ENCODE results near the gene BRICD5.

The BRICD5 gene

DNA sequence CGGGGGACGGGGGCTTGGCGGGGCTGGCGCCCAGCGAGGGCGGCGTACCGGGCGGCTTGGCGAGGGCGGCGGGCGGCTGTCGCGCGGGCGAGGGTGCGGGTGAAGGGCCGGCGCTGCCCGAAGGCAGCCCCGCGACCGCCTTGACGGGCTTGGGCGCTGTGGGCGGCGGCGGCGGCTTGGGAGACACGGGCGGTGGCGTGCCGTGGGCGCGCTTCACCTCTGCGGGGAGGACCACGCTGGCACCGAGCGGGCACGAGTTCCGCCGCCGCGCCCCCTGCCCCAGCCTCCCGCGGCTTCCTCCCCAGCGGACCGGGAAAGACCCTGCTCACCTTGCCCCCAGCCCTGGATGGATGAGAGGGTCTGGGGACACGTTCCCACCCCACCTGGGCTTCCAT, 31.6 kb downstream of the BRICD5 start:
- no peak for DNase-seq

- no peak for DNase-seq
Observed at GRCh38 chr16:2178321-2179106, 32.1 kb downstream of the BRICD5 start.

DNA sequence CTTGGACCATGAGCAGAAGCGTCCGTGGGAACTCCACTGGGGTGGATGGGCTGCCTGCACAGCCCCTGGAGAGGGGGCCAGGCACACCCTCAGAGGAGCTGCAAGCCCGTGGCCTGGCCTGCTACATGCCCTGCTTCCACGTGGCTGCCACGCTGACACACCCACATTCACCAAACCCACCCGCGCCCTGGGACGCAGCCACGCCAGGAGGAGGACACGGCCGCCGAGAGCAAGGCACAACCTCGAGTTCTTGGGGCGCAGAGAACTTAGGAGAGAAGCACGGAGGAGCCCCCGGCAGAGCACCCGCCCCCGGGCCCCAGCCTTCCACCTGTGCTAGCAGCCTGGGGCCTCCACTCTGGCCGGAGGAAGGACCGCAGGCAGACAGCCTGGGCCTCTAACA, 33.1 kb downstream of the BRICD5 start:
- DNase-seq: no peak

GRCh38 chr16:2177101-2177500, 33.6 kb downstream of the BRICD5 start:
- no peak for DNase-seq

DNA sequence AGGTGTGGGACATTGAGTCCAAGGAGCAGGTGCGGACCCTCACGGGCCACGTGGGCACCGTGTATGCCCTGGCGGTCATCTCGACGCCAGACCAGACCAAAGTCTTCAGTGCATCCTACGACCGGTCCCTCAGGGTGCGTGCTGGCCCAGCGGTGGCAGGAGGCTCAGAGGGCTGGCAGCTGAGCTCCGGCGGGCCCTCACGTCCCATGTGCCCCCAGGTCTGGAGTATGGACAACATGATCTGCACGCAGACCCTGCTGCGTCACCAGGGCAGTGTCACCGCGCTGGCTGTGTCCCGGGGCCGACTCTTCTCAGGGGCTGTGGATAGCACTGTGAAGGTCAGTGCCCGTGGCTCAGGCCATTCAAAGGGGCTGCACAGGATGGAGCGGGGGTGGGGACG, 34.6 kb downstream of the BRICD5 start:
- no peak for DNase-seq

- no peak for DNase-seq
Observed at GRCh38 chr16:2175454-2175853, 35.2 kb downstream of the BRICD5 start.

- no peak for DNase-seq
Observed at GRCh38 chr16:2174396-2175131, 36.1 kb downstream of the BRICD5 start.

DNA sequence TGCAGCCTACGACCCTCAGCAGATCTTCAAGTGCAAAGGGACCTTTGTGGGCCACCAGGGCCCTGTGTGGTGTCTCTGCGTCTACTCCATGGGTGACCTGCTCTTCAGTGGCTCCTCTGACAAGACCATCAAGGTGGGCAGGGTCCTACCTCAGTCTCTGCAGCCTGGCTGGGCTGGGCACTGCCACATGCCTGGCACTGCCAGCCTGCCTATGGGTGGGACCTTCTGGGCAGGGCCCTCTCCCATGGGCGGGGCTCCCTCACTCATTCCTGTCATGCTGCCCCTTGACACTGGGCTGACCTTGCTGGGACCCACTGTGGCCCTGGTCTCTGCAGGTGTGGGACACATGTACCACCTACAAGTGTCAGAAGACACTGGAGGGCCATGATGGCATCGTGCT, 36.7 kb downstream of the BRICD5 start:
- DNase-seq: no peak

DNA sequence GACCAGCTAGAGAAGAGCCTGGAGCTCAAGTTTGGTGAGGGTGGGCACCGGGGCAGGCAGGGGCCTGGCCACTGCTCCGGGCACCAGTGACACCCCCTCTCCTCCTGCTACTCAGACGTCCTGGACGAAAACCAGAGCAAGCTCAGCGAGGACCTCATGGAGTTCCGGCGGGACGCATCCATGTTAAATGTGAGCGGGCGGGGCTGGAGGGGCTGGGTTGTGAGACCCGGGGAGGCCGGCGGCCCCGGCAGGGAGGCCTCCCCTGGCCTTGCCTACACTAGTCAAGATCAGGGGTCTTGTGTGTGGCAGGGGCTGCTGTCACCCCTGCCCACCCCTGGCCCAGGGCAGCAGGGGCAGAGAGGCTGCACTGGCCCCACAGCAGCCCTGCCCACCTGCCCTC, 37.3 kb downstream of the BRICD5 start:
- DNase-seq: no peak

DNA sequence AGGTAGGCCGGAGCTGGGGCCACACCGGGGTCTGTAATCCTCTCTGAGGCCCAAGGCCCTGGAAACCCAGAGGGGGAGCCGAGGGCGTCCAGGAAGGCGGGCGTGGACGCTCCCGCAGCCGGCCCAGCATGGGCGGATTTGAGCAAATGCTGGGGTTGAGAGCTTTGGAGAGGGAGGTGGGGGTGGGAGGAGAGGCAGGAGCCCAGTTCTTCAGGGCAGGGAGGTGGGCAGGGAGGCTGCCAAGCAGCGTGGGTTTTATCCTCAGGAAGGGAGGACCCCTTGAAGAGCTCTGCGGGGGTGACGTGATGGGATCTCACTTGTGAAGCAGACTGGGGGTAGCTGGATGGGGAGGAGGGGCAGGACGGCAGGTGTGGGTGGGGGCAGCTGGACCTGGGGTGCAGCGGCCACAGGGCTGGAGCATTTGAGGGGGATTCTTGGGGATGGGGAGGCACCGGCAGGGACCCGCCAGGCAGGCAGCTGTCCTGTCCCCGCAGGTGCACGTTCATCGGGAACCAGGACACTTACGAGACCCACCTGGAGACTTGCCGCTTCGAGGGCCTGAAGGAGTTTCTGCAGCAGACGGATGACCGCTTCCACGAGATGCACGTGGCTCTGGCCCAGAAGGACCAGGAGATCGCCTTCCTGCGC, 37.9 kb downstream of the BRICD5 start:
- DNase-seq: no peak

GRCh38 chr16:2171601-2172178, 39.0 kb downstream of the BRICD5 start:
- no peak for DNase-seq

DNA sequence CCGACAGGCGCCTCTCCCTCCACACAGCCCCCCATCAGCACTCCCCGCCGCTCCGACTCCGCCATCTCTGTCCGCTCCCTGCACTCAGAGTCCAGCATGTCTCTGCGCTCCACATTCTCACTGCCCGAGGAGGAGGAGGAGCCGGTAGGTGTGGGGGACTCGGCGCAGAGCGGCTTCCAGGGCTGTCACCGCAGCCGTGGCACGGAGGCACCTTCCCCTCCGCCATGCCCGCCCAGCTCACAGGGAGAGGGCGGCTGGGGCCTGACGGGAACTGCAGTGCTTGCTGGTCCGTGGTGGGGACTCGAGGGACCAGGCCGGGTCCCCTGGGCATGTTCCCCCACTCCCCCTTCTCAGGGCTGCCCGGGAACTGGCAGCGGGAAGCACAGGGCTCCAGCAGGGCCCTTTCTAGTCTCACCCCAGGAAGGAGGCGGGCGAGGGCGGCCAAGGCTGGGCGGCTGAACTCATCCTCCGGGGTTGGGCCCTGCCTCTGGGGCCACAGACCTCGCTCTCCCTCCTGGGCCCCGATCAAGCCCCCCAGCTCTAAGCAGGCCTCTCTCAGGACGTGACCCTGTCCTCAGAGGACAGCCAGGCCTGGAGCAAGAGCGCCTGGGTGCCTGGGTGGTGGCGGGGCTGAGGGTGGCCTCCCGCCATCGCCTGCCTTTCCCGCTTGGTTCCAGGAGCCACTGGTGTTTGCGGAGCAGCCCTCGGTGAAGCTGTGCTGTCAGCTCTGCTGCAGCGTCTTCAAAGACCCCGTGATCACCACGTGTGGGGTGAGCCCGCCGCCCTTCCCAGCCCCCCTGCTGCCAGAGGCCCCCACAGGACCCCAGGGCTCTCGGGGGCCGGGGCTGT, 39.9 kb downstream of the BRICD5 start:
- DNase-seq: no peak

DNA sequence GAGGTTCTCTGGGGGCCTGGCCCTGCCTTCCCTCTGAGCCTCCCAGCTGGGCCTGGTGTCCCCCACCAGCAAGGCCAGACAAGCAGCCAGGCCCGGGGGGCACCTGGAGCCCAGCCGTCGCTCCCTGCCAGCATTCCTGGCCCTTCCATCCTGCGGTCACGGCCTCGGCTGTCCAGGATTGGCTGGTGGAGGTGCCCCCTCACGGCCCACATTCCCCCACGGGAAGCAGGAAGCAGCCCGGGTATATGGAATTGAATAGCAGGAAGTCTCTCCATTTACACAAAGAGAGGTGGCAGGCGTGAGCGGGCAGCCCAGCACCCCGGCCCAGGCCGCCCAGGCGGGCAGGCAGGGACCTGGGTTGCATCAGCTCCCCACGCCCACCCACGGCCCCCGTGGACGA, 40.6 kb downstream of the BRICD5 start:
- DNase-seq: no peak

DNA sequence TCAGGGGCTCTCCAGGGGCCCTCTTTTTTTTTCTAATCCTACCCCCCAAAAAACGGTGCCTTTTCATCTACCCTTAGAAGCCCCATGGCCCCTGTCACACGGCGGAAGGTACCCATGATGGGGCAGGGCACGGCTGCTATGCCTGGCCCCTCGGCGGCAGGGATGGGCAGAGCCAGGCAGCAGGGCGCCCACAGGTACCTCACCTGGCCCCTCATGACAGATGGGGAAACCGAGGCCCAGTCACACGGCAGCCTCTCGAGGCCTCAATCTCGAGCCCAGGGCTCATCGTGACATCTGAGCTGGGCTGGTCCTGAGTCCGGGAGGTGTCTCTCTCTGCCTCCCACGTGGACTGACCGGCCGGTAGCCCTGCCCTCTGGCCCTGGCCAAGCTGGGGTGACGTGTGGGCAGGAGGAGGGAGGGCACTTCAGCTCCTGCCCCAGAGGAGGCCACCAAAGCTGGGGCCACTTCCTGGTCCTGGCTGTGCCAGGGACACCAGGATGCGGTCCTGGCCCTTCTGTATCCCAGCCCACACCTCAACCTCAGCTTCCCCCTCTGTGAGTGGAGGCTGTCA, 43.5 kb downstream of the BRICD5 start:
- no peak for DNase-seq

- no peak for DNase-seq
Observed at GRCh38 chr16:2166263-2167067, 44.2 kb downstream of the BRICD5 start.

GRCh38 chr16:2165861-2166260, 44.8 kb downstream of the BRICD5 start:
- DNase-seq: no peak

DNA sequence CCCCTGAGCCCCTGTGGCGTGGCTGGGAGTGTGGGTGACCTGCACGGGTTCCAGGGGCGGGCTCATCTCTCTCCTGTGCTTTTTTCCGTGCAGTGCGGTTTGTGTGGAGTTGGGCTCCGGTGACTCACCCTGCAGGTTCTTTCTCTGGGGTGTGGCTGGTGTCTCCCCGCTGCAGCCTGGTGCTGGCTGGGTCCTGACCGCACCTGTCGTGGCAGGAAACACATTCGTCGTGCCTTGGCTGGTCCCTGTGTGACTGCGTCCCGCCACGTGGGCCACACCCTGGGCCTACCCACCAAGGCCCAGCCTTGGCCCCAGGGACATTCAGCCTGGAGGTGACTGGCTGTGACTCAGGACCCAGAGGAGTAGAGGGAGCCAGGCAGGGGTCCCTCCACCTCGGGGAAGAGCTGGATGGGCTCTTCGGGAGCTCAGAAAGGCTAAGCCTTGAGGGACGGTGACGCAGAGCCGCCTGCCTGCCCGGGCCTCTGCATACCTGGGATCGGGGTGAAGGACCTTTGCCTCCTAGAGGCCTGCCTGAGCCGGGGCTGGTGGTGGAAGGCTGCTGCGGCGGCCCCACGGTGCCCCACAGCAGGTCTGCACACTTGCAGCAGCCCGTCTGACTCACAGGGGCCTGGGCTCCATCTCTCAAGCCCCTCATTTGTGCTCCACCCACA, 47.3 kb downstream of the BRICD5 start:
- no peak for DNase-seq

DNA sequence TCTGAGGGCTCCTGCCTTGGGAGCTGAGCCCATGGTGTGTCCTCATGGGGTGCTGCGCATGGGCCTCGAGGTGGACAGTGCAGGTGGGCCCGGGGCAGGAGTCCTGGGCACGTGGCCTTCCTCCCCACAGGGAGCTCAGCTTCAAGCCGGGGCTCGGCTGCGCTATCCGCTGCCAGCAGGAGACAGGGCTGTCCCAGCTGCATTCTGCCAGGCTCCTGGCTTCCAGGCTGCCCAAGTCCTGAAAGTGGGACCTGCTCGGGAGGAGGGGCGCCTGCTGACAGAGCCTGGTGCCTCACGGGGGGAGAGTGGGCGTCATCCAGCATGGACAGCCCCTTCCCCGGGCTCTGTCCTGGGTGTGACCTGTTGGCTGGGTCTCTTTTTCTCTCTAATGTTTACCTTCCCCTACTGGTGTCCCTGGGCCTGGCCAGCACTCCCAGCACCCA, 48.0 kb downstream of the BRICD5 start:
- DNase-seq: no peak

DNA sequence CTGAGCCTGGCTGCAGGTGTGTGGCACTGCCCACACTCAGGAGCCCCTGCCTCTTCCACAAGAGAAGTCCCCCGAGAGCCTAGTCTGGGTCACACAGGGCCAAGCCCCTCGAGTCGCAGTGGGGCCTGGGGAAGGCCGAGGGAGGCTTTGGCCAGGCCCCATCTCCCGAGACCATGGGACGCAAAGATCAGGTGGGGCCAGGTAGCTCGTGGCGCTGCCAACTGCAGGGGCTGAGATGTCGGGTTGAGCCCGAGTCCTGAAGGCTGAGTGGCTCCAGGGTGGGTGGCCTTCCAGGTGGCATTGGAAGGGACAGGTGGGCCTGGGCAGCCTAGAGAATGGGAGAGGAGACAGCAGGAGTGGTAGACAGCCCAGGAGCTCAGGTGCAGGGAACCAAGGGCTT, 48.8 kb downstream of the BRICD5 start:
- no peak for DNase-seq

DNA sequence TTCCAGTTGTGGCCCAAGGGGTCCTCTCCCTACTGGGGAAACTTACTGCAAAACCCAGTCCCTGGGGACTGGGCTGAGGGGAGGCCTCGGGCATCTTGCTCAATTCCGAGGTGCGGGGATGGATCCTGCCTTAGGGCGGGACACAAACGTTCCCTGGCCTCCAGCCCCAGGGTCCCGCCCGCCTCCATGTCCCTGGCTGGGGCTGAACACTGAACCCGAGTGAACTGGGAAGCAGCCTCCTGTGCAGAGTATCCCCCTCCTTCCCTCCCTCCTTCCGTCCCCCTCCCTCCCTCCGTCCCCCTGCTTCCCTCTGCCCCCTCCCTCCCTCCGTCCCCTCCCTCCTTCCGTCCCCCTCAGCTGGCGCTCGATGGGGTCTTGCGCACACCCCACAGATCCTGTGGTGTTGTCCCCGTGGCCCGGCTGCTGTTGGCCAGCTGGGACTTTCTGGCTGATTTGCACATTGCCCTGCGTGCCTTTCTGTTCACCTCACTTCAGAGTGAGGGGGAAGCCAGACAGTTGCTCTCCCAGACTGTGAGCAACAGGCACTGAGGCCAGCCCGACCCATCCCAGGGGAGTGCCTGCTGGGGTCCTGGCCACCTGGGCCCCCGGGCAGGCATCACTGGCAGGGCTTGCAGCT, 49.6 kb downstream of the BRICD5 start:
- DNase-seq: no peak

Measured in NCI-H526 treated with DMSO at 0.1 percent for 48 hours (cell line).